Measurements from ENCODE around the gene SEMA4G.

DNA sequence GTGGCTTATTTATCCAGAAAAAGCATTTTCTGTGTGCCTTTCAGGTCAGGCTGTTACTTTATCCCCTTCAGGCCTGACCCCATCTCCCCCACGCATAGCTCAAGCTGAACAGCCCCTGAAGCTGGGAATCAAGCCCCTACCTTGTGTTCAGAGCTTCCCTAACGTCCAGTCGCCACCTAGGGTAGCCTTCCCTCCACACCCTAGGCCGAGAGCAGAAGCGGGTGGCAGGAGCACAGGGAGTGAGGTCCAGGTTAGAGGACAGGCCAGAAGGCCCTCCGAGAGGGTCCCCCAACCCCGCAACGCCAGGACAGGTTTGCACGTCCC lies 479 bp upstream of the SEMA4G start:
- TF ChIP-seq, protein P1, sequence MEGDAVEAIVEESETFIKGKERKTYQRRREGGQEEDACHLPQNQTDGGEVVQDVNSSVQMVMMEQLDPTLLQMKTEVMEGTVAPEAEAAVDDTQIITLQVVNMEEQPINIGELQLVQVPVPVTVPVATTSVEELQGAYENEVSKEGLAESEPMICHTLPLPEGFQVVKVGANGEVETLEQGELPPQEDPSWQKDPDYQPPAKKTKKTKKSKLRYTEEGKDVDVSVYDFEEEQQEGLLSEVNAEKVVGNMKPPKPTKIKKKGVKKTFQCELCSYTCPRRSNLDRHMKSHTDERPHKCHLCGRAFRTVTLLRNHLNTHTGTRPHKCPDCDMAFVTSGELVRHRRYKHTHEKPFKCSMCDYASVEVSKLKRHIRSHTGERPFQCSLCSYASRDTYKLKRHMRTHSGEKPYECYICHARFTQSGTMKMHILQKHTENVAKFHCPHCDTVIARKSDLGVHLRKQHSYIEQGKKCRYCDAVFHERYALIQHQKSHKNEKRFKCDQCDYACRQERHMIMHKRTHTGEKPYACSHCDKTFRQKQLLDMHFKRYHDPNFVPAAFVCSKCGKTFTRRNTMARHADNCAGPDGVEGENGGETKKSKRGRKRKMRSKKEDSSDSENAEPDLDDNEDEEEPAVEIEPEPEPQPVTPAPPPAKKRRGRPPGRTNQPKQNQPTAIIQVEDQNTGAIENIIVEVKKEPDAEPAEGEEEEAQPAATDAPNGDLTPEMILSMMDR (IDR thresholded peaks at IDR 0.05), result no peak
- TF ChIP-seq POLR2A (IDR thresholded peaks at IDR 0.05), result no peak
